ENCODE data around the gene SMPDL3B.

The SMPDL3B gene

GRCh38 chr1:27936370-27936769 lies 1.6 kb downstream of the SMPDL3B start:
- TF ChIP-seq, protein P1, sequence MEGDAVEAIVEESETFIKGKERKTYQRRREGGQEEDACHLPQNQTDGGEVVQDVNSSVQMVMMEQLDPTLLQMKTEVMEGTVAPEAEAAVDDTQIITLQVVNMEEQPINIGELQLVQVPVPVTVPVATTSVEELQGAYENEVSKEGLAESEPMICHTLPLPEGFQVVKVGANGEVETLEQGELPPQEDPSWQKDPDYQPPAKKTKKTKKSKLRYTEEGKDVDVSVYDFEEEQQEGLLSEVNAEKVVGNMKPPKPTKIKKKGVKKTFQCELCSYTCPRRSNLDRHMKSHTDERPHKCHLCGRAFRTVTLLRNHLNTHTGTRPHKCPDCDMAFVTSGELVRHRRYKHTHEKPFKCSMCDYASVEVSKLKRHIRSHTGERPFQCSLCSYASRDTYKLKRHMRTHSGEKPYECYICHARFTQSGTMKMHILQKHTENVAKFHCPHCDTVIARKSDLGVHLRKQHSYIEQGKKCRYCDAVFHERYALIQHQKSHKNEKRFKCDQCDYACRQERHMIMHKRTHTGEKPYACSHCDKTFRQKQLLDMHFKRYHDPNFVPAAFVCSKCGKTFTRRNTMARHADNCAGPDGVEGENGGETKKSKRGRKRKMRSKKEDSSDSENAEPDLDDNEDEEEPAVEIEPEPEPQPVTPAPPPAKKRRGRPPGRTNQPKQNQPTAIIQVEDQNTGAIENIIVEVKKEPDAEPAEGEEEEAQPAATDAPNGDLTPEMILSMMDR (IDR thresholded peaks at IDR 0.05; ENCODE audit: control extremely low read depth, extremely low read depth, low read depth, missing control alignments) = no peak
- DNase-seq (ENCODE audit: extremely low spot score) = no peak
- ChIA-PET POLR2A (no interaction called here), CTCF (no interaction called here)

DNA sequence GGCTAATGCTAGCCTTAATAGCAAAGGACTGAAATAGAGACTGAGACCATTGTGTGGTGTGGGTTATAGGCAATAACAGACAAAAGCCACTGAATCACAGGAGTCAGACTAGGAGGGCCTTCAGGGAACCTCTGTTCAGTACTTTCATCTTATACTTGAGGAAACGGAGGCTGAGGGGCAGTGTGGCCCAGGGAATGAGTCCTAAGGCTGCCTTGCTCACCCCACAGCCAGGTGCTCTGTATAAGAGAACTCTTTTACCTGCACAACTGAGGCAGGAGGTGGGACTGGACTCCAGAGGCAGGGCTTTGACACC lies 2.7 kb downstream of the SMPDL3B start:
- ChIA-PET POLR2A (no interaction called here), CTCF (interaction anchor here (0.7 to 1.6 kb wide), 7 partner anchors 9 to 102 kb away, joined by 3 to 4 read pairs (median 3); no protein-coding TSS in a partner anchor)
- no peak for DNase-seq (ENCODE audit: extremely low spot score)
- TF ChIP-seq, protein P1 (IDR thresholded peaks at IDR 0.05; ENCODE audit: control extremely low read depth, extremely low read depth, low read depth, missing control alignments) = no peak

DNA sequence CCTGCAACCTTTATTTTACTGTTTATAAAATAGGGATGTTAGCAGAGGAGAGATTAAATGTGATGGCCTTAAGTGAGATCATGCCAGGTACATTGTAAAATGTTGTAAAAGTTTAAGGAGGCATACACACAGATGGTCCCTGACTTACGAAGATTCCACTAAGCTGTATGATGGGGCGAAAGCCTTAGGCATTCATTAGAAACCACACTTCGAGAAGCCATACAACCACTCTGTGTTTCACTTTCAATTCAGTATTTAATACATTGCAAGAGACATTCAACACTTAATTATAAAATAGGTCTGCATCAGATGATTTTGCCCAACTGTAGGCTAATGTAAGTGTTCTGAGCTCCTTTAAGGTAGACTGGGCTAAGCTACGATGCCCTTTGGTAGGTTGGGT lies 3.7 kb downstream of the SMPDL3B start:
- TF ChIP-seq, protein P1 (IDR thresholded peaks at IDR 0.05; ENCODE audit: control extremely low read depth, extremely low read depth, low read depth, missing control alignments) = no peak
- POLR2A ChIA-PET = no interaction called here
- CTCF ChIA-PET = interaction anchor here (0.7 to 1.8 kb wide), 9 partner anchors 10 to 101 kb away, joined by 3 to 5 read pairs (median 3); no protein-coding TSS in a partner anchor
- no peak for DNase-seq (ENCODE audit: extremely low spot score)

GRCh38 chr1:27940297-27940696 lies 5.5 kb downstream of the SMPDL3B start:
- TF ChIP-seq, protein P1 (IDR thresholded peaks at IDR 0.05; ENCODE audit: control extremely low read depth, extremely low read depth, low read depth, missing control alignments) = peak; percentile 43
- DNase-seq (ENCODE audit: extremely low spot score) = peak; percentile 70
- ChIA-PET CTCF (interaction anchor here (0.7 to 3.3 kb wide), 16 partner anchors 10 to 265 kb away, joined by 3 to 17 read pairs (median 4); partner anchors contain the start of gene XKR8), POLR2A (no interaction called here)

GRCh38 chr1:27940870-27941560 lies 6.2 kb downstream of the SMPDL3B start:
- POLR2A ChIA-PET = no interaction called here
- no peak for DNase-seq (ENCODE audit: extremely low spot score)
- CTCF ChIA-PET = interaction anchor here (0.7 to 3.3 kb wide), 15 partner anchors 10 to 264 kb away, joined by 3 to 17 read pairs (median 3); no protein-coding TSS in a partner anchor
- TF ChIP-seq, protein P1 (IDR thresholded peaks at IDR 0.05; ENCODE audit: control extremely low read depth, extremely low read depth, low read depth, missing control alignments) = no peak

- CTCF ChIA-PET = interaction anchor here (1.1 to 3.3 kb wide), 6 partner anchors 9 to 245 kb away, joined by 3 to 16 read pairs (median 3); no protein-coding TSS in a partner anchor
- TF ChIP-seq, protein P1 (IDR thresholded peaks at IDR 0.05; ENCODE audit: control extremely low read depth, extremely low read depth, low read depth, missing control alignments) = no peak
- no peak for DNase-seq (ENCODE audit: extremely low spot score)
- POLR2A ChIA-PET = no interaction called here
Observed at GRCh38 chr1:27941671-27942540, 7.1 kb downstream of the SMPDL3B start.
